ENCODE measurements around the gene UBR2. TPM values are rescaled to one million over a fixed set of nuclear protein-coding genes. Genes with fewer than 3 reads are reported as not detected.
A peak's percentile ranks its signal among the peaks of the same experiment; 100 is the strongest.

The UBR2 gene
- total and polyA plus RNA-seq, 7 donors: 9.4 to 40.2 (median 33.6) TPM

DNA sequence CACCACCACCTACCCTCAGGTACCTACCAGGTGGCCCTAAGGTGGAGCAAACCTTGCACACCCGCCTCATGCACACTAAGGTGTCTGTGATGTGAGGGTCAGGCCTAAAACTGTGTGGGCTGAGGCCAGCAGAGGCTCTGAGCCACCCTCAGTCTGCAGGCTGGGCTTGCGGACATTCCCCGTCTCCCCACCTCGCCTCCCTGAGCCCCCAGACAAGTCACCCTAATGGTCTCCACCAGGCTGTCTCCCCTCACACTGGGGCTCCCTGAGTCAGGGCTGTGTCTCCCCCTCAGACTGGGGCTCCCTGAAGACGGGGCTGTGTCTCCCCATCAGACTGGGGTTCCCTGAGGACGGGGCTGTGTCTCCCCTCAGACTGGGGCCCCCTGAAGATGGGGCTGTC is 146.0 kb downstream of the UBR2 start:
- H3K36me3 ChIP-seq (ENCODE audit: insufficient read depth in 1 of 2, low read depth in 1 of 2): no peaks in the 10 kb centered on the region
- no peak overlapping the region for H3K4me3 ChIP-seq
- ATAC-seq (peak in 2 of 4 donors; percentile 10 to 14), DNase-seq (no peak)
- intact Hi-C loops (cut with DNase I): no loop called here
- H3K27ac ChIP-seq: no peak overlapping the region
- WGBS, 3 donors: 92 to 96% (median 93%) methylated on average over 6 of the region's 6 CpGs
- no peaks in the 10 kb centered on the region for H3K27me3 ChIP-seq (ENCODE audit: insufficient read depth in 3 of 3, low read length in 2 of 3)
- no peaks in the 10 kb centered on the region for H3K4me1 ChIP-seq
- peaks cover 8% of the 10 kb centered on the region for H3K9me3 ChIP-seq
- TF ChIP-seq CTCF (IDR thresholded peaks at IDR 0.05): no peak

- DNase-seq (no peak), ATAC-seq (peak in 3 of 4 donors; percentile 53 to 71 (median 56))
- peaks cover 8% of the 10 kb centered on the region for H3K9me3 ChIP-seq
- intact Hi-C loops (cut with DNase I): no loop called here
- no peak overlapping the region for H3K4me3 ChIP-seq
- WGBS, 3 donors: 40 to 47% (median 44%) methylated on average over 9 of the region's 9 CpGs
- H3K27me3 ChIP-seq (ENCODE audit: insufficient read depth in 3 of 3, low read length in 2 of 3): no peaks in the 10 kb centered on the region
- H3K4me1 ChIP-seq: no peaks in the 10 kb centered on the region
- H3K27ac ChIP-seq: no peak overlapping the region
- TF ChIP-seq CTCF (IDR thresholded peaks at IDR 0.05): no peak
- H3K36me3 ChIP-seq (ENCODE audit: insufficient read depth in 1 of 2, low read depth in 1 of 2): no peaks in the 10 kb centered on the region
Measured at GRCh38 chr6:42710316-42710715, 146.5 kb downstream of the UBR2 start.

DNA sequence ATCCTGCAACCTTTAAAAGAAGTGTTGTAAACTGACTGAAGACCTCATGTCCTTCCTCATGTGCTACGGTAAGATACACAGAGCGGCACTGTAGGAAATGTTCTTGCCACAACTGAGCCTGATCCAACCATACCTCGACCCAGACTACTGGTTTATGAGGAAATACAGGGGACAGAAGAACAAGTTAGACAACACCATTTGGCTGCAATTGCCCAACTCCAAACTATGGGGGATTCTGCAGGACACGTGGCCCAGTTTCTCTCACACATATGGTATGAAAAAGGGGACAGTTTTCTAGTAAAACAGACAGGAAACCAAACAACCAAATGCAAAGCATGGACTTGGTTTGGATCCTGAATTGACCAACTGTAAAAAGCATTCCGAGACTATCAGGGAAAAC is 148.1 kb downstream of the UBR2 start:
- intact Hi-C loops (cut with DNase I): no loop called here
- DNase-seq: no peak
- H3K4me1 ChIP-seq: no peaks in the 10 kb centered on the region
- TF ChIP-seq CTCF (IDR thresholded peaks at IDR 0.05): no peak
- H3K9me3 ChIP-seq: peaks cover 8% of the 10 kb centered on the region
- H3K36me3 ChIP-seq (ENCODE audit: insufficient read depth in 1 of 2, low read depth in 1 of 2): no peaks in the 10 kb centered on the region
- H3K27me3 ChIP-seq (ENCODE audit: insufficient read depth in 3 of 3, low read length in 2 of 3): no peaks in the 10 kb centered on the region
- H3K4me3 ChIP-seq: no peak overlapping the region
- 82 to 89% (median 88%) methylated on average over 5 of the region's 5 CpGs for WGBS, 3 donors
- no peak overlapping the region for H3K27ac ChIP-seq
- no peak for ATAC-seq

GRCh38 chr6:42714098-42714761 is 150.4 kb downstream of the UBR2 start:
- no peaks in the 10 kb centered on the region for H3K27me3 ChIP-seq (ENCODE audit: insufficient read depth in 3 of 3, low read length in 2 of 3)
- WGBS, 3 donors: 73 to 78% (median 78%) methylated on average over 4 of the region's 4 CpGs
- H3K36me3 ChIP-seq (ENCODE audit: insufficient read depth in 1 of 2, low read depth in 1 of 2): no peaks in the 10 kb centered on the region
- ATAC-seq (no peak), DNase-seq (no peak)
- H3K9me3 ChIP-seq: peaks cover 8% of the 10 kb centered on the region
- intact Hi-C loops (cut with DNase I): no loop called here
- no peaks in the 10 kb centered on the region for H3K4me1 ChIP-seq
- no peak overlapping the region for H3K4me3 ChIP-seq
- TF ChIP-seq CTCF (IDR thresholded peaks at IDR 0.05): no peak
- H3K27ac ChIP-seq: no peak overlapping the region

DNA sequence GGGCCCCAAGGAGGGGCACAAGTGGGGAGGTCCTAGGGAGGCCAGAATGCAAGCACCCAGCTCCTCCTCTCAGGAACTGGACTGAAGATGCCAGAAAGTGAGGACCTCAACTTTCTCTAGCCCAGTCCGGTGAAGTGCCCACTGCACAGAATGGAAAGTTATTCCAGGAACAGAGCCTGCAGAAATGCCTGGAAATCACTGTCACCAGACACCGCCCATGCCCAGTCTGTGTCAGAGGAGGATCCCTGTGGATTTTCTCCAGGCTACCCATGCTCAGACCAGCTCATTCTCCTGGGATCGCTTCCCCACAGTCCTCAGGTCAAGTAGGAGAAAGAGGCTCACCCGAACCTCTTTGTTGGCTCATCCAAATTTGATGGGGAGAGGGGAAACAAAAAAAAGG is 152.0 kb downstream of the UBR2 start:
- no peak overlapping the region for H3K4me3 ChIP-seq
- ATAC-seq: no peak
- intact Hi-C loops (cut with DNase I): no loop called here
- H3K27ac ChIP-seq: no peak overlapping the region
- no peak for DNase-seq
- no peaks in the 10 kb centered on the region for H3K27me3 ChIP-seq (ENCODE audit: insufficient read depth in 3 of 3, low read length in 2 of 3)
- H3K36me3 ChIP-seq (ENCODE audit: insufficient read depth in 1 of 2, low read depth in 1 of 2): no peaks in the 10 kb centered on the region
- peaks cover 8% of the 10 kb centered on the region for H3K9me3 ChIP-seq
- no peaks in the 10 kb centered on the region for H3K4me1 ChIP-seq
- no peak for TF ChIP-seq CTCF (IDR thresholded peaks at IDR 0.05)
- 78 to 92% (median 84%) methylated on average over 4 of the region's 4 CpGs for WGBS, 3 donors
